HepG2 (cell line): ENCODE measurements around the gene DUOXA2. TPM values are rescaled to one million over a fixed set of nuclear protein-coding genes. Genes with fewer than 3 reads are reported as not detected.

ENCODE experiments used
- CBX5 ChIP-seq: sonication (generic); formaldehyde crosslinking; IDR thresholded peaks from 2 replicates; pipeline ENCODE4 v1.4.0; 2020; ENCODE audit warnings: missing genetic modification reagents, borderline replicate concordance
- CHD4 ChIP-seq: fragments of 200-600 bp; sonication (generic); IDR thresholded peaks from 2 replicates; pipeline ENCODE4 v1.7.0; 2017; ENCODE audit warnings: mild to moderate bottlenecking, low read length, borderline replicate concordance
- DPF2 ChIP-seq: sonication (generic); formaldehyde crosslinking; IDR thresholded peaks from 2 replicates; pipeline ENCODE4 v1.4.0; 2020; ENCODE audit warnings: mild to moderate bottlenecking, low read depth, missing genetic modification reagents, borderline replicate concordance
- DRAP1 ChIP-seq: IDR thresholded peaks from 2 replicates; pipeline ENCODE4 v1.6.1; 2016; ENCODE audit warnings: missing genetic modification reagents, missing compliant biosample characterization
- FOXC1 ChIP-seq: sonication (generic); formaldehyde crosslinking; IDR thresholded peaks from 2 replicates; pipeline ENCODE4 v1.8.0; 2022; ENCODE audit warnings: mild to moderate bottlenecking, missing genetic modification reagents, borderline replicate concordance
- HNRNPH1 ChIP-seq: fragments of 200-400 bp; formaldehyde crosslinking; optimal IDR thresholded peaks from 2 replicates; pipeline ENCODE3; 2017; ENCODE audit warnings: mild to moderate bottlenecking, low read depth, low read length
- JDP2 ChIP-seq: sonication (generic); formaldehyde crosslinking; IDR thresholded peaks from 2 replicates; pipeline ENCODE4 v1.8.1; 2022; ENCODE audit warnings: missing genetic modification reagents, borderline replicate concordance
- KDM4B ChIP-seq: sonication (generic); formaldehyde crosslinking; IDR thresholded peaks from 2 replicates; pipeline ENCODE4 v1.4.0; 2020; ENCODE audit warnings: missing genetic modification reagents
- KLF15 ChIP-seq: sonication (generic); formaldehyde crosslinking; IDR thresholded peaks from 2 replicates; pipeline ENCODE4 v1.8.1; 2023; ENCODE audit warnings: borderline replicate concordance, mild to moderate bottlenecking, inconsistent platforms, missing genetic modification reagents, mixed read lengths
- MAZ ChIP-seq, 2 experiments: sonication (generic) in 1 of 2; formaldehyde crosslinking in 1 of 2; IDR thresholded peaks; 2 replicates each; pipeline versions ENCODE4 v1.5.0 to v1.6.1; 2012 to 2020; ENCODE audit warnings: low read depth in 2 of 2, mild to moderate bottlenecking in 2 of 2, borderline replicate concordance in 1 of 2, improper control_type of control experiment in 1 of 2, low read length in 1 of 2, missing genetic modification reagents in 1 of 2, moderate library complexity in 1 of 2
- NPAS2 ChIP-seq: sonication (generic); formaldehyde crosslinking; IDR thresholded peaks from 2 replicates; pipeline ENCODE4 v1.8.0; 2022; ENCODE audit warnings: mild to moderate bottlenecking, missing genetic modification reagents, borderline replicate concordance
- NR3C1 ChIP-seq: sonication (generic); formaldehyde crosslinking; IDR thresholded peaks from 2 replicates; pipeline ENCODE4 v1.4.0; 2020; ENCODE audit warnings: missing genetic modification reagents
- PLRG1 ChIP-seq: fragments of 450-650 bp; conservative IDR thresholded peaks from 2 replicates; pipeline ENCODE4 v1.6.1; 2016
- RBM22 ChIP-seq: fragments of 200-400 bp; formaldehyde crosslinking; optimal IDR thresholded peaks from 2 replicates; pipeline ENCODE3; 2017; ENCODE audit warnings: mild to moderate bottlenecking, low read length, moderate library complexity
- RFX1 ChIP-seq: fragments of 450-650 bp; IDR thresholded peaks from 2 replicates; pipeline ENCODE4 v1.6.1; 2017
- RFXAP ChIP-seq: sonication (generic); formaldehyde crosslinking; IDR thresholded peaks from 2 replicates; pipeline ENCODE4 v1.4.0; 2020; ENCODE audit warnings: missing genetic modification reagents, borderline replicate concordance
- SOX6 ChIP-seq, 2 experiments: fragments of 450-650 bp in 1 of 2; sonication (generic) in 1 of 2; formaldehyde crosslinking in 1 of 2; IDR thresholded peaks; 2 replicates each; pipeline versions ENCODE4 v1.4.0 to v1.6.1; 2017 to 2020; ENCODE audit warnings: antibody characterized with exemption in 1 of 2, mild to moderate bottlenecking in 1 of 2, missing genetic modification reagents in 1 of 2
- SP1 ChIP-seq, 2 experiments: fragments of 450-650 bp in 1 of 2; sonication (generic) in 1 of 2; formaldehyde crosslinking in 1 of 2; IDR thresholded peaks; 2 replicates each; pipeline versions ENCODE4 v1.4.0 to v1.6.1; 2016 to 2020; ENCODE audit warnings: missing genetic modification reagents in 1 of 2
- SP5 ChIP-seq: IDR thresholded peaks from 2 replicates; pipeline ENCODE4 v1.6.1; 2016; ENCODE audit warnings: low read depth, borderline replicate concordance
- SRY ChIP-seq: sonication (generic); formaldehyde crosslinking; IDR thresholded peaks from 2 replicates; pipeline ENCODE4 v1.8.0; 2022; ENCODE audit warnings: mild to moderate bottlenecking, missing genetic modification reagents
- STAG1 ChIP-seq: sonication (generic); formaldehyde crosslinking; IDR thresholded peaks from 2 replicates; pipeline ENCODE4 v1.4.0; 2020; ENCODE audit warnings: missing genetic modification reagents
- TSC22D2 ChIP-seq: sonication (generic); formaldehyde crosslinking; IDR thresholded peaks from 2 replicates; pipeline ENCODE4 v1.5.1; 2020; ENCODE audit warnings: missing genetic modification reagents, mild to moderate bottlenecking, borderline replicate concordance
- ZBTB20 ChIP-seq: sonication (generic); formaldehyde crosslinking; IDR thresholded peaks from 2 replicates; pipeline ENCODE4 v1.8.1; 2023; ENCODE audit warnings: missing genetic modification reagents, low read depth, mild to moderate bottlenecking, borderline replicate concordance
- ZC3H13 ChIP-seq: sonication (generic); formaldehyde crosslinking; IDR thresholded peaks from 2 replicates; pipeline ENCODE4 v1.8.1; 2023; ENCODE audit warnings: mild to moderate bottlenecking, missing genetic modification reagents, moderate library complexity
- ZFP41 ChIP-seq: sonication (generic); formaldehyde crosslinking; IDR thresholded peaks from 2 replicates; pipeline ENCODE4 v1.4.0; 2020; ENCODE audit warnings: mild to moderate bottlenecking, missing genetic modification reagents, borderline replicate concordance
- ZNF205 ChIP-seq: IDR thresholded peaks from 2 replicates; pipeline ENCODE4 v1.6.1; 2018; ENCODE audit warnings: missing biosample characterization, missing genetic modification reagents
- ZNF253 ChIP-seq: sonication (generic); formaldehyde crosslinking; IDR thresholded peaks from 2 replicates; pipeline ENCODE4 v1.8.0; 2022; ENCODE audit warnings: mild to moderate bottlenecking, missing genetic modification reagents, borderline replicate concordance
- ZNF317 ChIP-seq: sonication (generic); formaldehyde crosslinking; IDR thresholded peaks from 2 replicates; pipeline ENCODE4 v1.5.0; 2020; ENCODE audit warnings: mild to moderate bottlenecking, missing genetic modification reagents
- ZNF703 ChIP-seq: sonication (generic); formaldehyde crosslinking; IDR thresholded peaks from 2 replicates; pipeline ENCODE4 v1.5.1; 2020; ENCODE audit warnings: missing genetic modification reagents, mild to moderate bottlenecking, moderate library complexity, borderline replicate concordance
- ZNF784 ChIP-seq: sonication (generic); formaldehyde crosslinking; IDR thresholded peaks from 2 replicates; pipeline ENCODE4 v1.5.1; 2020; ENCODE audit warnings: missing genetic modification reagents, mild to moderate bottlenecking, borderline replicate concordance
- polyA plus RNA-seq, 8 experiments: library from polyadenylated mRNA; depleted of rRNA in 3 of 8; stranded (reverse) in 7 of 8; unstranded in 1 of 8; fragments of >200 nt; fragmentation: Illumina TruSeq in 4 of 8; extraction: Trizol in 4 of 8; gene quantifications; 2 replicates each; pipeline versions ENCODE4 v1.2.1 to v1.2.3, GENCODE V29; 2011 to 2016; ENCODE audit warnings: low read depth in 4 of 8, missing spikeins in 1 of 8, mixed read lengths in 1 of 8; ENCODE audit not compliant: insufficient read depth in 1 of 8
- total RNA-seq, 5 experiments: library from RNA; depleted of rRNA; stranded (reverse); fragments of >200 nt; fragmentation: Illumina TruSeq; extraction: Trizol; gene quantifications; 2 replicates each; pipeline ENCODE4 v1.2.3, GENCODE V29; 2016; ENCODE audit warnings: low read depth in 1 of 5

Gene DUOXA2
- total and polyA plus RNA-seq, 2 of the 13 experiments (the other 11 are each of a cell fraction or from before 2014, with no cell fraction given): 0.32 TPM; not detected in 1

GRCh38 chr15:45166834-45167630 lies 52.9 kb downstream of the DUOXA2 start (continued):
- TF ChIP-seq ZNF205 (CRISPR knock-in tag): no peak
- TF ChIP-seq ZFP41 (CRISPR knock-in tag): no peak
- TF ChIP-seq RFXAP (CRISPR knock-in tag): 0 out of 2 replicates have a peak, but pooled peaks have one; percentile 10
- no peak for TF ChIP-seq HNRNPH1
- no peak for TF ChIP-seq PLRG1
- TF ChIP-seq NPAS2 (CRISPR knock-in tag): no peak
- no peak for TF ChIP-seq JDP2 (CRISPR knock-in tag)
- no peak for TF ChIP-seq ZNF703 (CRISPR knock-in tag)
- TF ChIP-seq ZC3H13: peak; percentile 65; the same call in 1 of the 2 replicates
- TF ChIP-seq SOX6 (IDR thresholded peaks at IDR 0.05): no peak
- no peak for TF ChIP-seq SOX6 (CRISPR knock-in tag; IDR thresholded peaks at IDR 0.05)
- no peak for TF ChIP-seq ZBTB20 (CRISPR knock-in tag)
- TF ChIP-seq DRAP1 (CRISPR knock-in tag): no peak
- peak; percentile 56 for TF ChIP-seq RBM22
- no peak for TF ChIP-seq CBX5 (CRISPR knock-in tag)
- TF ChIP-seq FOXC1 (CRISPR knock-in tag): no peak
- no peak for TF ChIP-seq ZNF317 (CRISPR knock-in tag)
- peak; percentile 18; the same call in 1 of the 2 replicates for TF ChIP-seq STAG1 (CRISPR knock-in tag)
- TF ChIP-seq MAZ (IDR thresholded peaks at IDR 0.05; ENCODE audit: borderline replicate concordance, low read depth, low read length): no peak
- TF ChIP-seq MAZ (CRISPR knock-in tag; IDR thresholded peaks at IDR 0.05; ENCODE audit: low read depth): peak; percentile 88
- no peak for TF ChIP-seq TSC22D2 (CRISPR knock-in tag)
- no peak for TF ChIP-seq KLF15 (CRISPR knock-in tag)
- 0 out of 2 replicates have a peak, but pooled peaks have one; percentile 31 for TF ChIP-seq ZNF784
- TF ChIP-seq DPF2 (CRISPR knock-in tag): no peak
- no peak for TF ChIP-seq RFX1
- TF ChIP-seq KDM4B: no peak
- no peak for TF ChIP-seq SRY
- TF ChIP-seq ZNF253 (CRISPR knock-in tag): no peak
- TF ChIP-seq NR3C1 (CRISPR knock-in tag): no peak
- no peak for TF ChIP-seq SP1 (IDR thresholded peaks at IDR 0.05)
- TF ChIP-seq SP1 (CRISPR knock-in tag; IDR thresholded peaks at IDR 0.05): no peak
- peak; percentile 46; the same call in 1 of the 2 replicates for TF ChIP-seq SP5 (CRISPR knock-in tag)
- TF ChIP-seq CHD4: no peak
